HCT116 (cell line): ENCODE measurements around the gene CDK13. TPM values are rescaled to one million over a fixed set of nuclear protein-coding genes. Genes with fewer than 3 reads are reported as not detected.

Source experiments
- ATAC-seq: fragments of 200-7000 bp; cut with Tn5 transposase; 2 replicates; pipeline ENCODE4 v1.9.1; 2020; ENCODE audit warnings: mild to moderate bottlenecking, moderate library complexity
- BruUV-seq: library from RNA; stranded (reverse); fragments of 400-500 nt; replicated peaks from 2 replicates; lab custom pipeline; 2021; lab: Mats Ljungman, UMichigan
- CTCF ChIA-PET: fragments of 300-600 bp; sonication (Branson Sonifier 250); formaldehyde crosslinking; loops from one replicate; lab custom pipeline; 2021; ENCODE audit warnings: antibody characterized with exemption; lab: Charles Lee
- POLR2A ChIA-PET: fragments of 300-600, 350-600 bp; sonication (Branson Sonifier 250); formaldehyde crosslinking; loops from one replicate; lab custom pipeline; 2021; ENCODE audit warnings: antibody characterized with exemption; lab: Charles Lee
- RAD21 ChIA-PET, 2 experiments: fragments of 300-600 bp; sonication (Branson Sonifier 250); formaldehyde crosslinking; loops; one replicate each; lab custom pipeline; 2023; ENCODE audit warnings: low total read pairs in 2 of 2; ENCODE audit not compliant: uncharacterized antibody in 2 of 2, unreplicated experiment in 2 of 2, low non-redundant PET in 1 of 2; lab: Charles Lee
- DNase-seq: peaks from one replicate; pipeline ENCODE4 v3.0.0-alpha.2; 2010; ENCODE audit warnings: low read depth, low spot score
- H2AFZ ChIP-seq: fragments of 200-600 bp; shearing (Covaris generic), sonication (generic); 2 replicates; pipeline ENCODE4 v1.6.1; 2017; ENCODE audit warnings: low read depth, mixed run types, mixed read lengths, antibody characterized with exemption, low read length; ENCODE audit not compliant: poor library complexity, severe bottlenecking
- H3K27ac ChIP-seq: 2 replicates; pipeline ENCODE4 v1.5.1; 2012; ENCODE audit warnings: low read depth, low read length
- H3K27me3 ChIP-seq: fragments of 200-600 bp; sonication (generic); 2 replicates; pipeline ENCODE4 v1.6.1; 2016; ENCODE audit warnings: mixed run types, low read length, mixed read lengths; ENCODE audit not compliant: insufficient read depth
- H3K36me3 ChIP-seq, 2 experiments: fragments of 200-500 bp in 1 of 2; fragments of 200-600 bp in 1 of 2; sonication (Bioruptor generic) in 1 of 2; sonication (generic) in 1 of 2; 2 replicates each; pipeline versions ENCODE4 v1.5.1 to v1.6.1; 2014 to 2016; ENCODE audit warnings: low read length in 2 of 2, inconsistent platforms in 1 of 2, mixed read lengths in 1 of 2, mixed run types in 1 of 2; ENCODE audit not compliant: insufficient read depth in 2 of 2, control insufficient read depth in 1 of 2
- H3K4me1 ChIP-seq, 2 experiments: fragments of 200-600 bp in 1 of 2; sonication (generic) in 1 of 2; 2 replicates each; pipeline versions ENCODE4 v1.5.1 to v1.6.1; 2012 to 2017; ENCODE audit warnings: low read length in 2 of 2, inconsistent platforms in 1 of 2, mild to moderate bottlenecking in 1 of 2, mixed read lengths in 1 of 2, mixed run types in 1 of 2, moderate library complexity in 1 of 2; ENCODE audit not compliant: insufficient read depth in 2 of 2, control insufficient read depth in 1 of 2
- H3K4me2 ChIP-seq: fragments of 200-600 bp; sonication (generic); 2 replicates; pipeline ENCODE4 v1.6.1; 2017; ENCODE audit warnings: mixed run types, low read length, mixed read lengths
- H3K4me3 ChIP-seq, 2 experiments: fragments of 200-600 bp in 1 of 2; sonication (generic) in 1 of 2; replicated peaks in 1 of 2; 2 replicates each; pipeline ENCODE4 v1.5.1; 2011 to 2016; ENCODE audit warnings: low read length in 2 of 2, control low read depth in 1 of 2, low read depth in 1 of 2, mild to moderate bottlenecking in 1 of 2, mixed read lengths in 1 of 2, mixed run types in 1 of 2
- H3K79me2 ChIP-seq: fragments of 200-600 bp; sonication (generic); 2 replicates; pipeline ENCODE4 v1.6.1; 2017; ENCODE audit warnings: mild to moderate bottlenecking, mixed run types, low read length, moderate library complexity, mixed read lengths; ENCODE audit not compliant: insufficient read depth
- H3K9ac ChIP-seq: fragments of 200-600 bp; sonication (generic); 2 replicates; pipeline ENCODE4 v1.6.1; 2016; ENCODE audit warnings: low read length, mixed read lengths
- H3K9me2 ChIP-seq: fragments of 200-600 bp; sonication (generic), shearing (Covaris generic); 2 replicates; pipeline ENCODE4 v1.6.1; 2017; ENCODE audit warnings: mixed run types, mild to moderate bottlenecking, moderate library complexity; ENCODE audit not compliant: insufficient read depth
- H3K9me3 ChIP-seq, 2 experiments: fragments of 200-500 bp in 1 of 2; fragments of 200-600 bp in 1 of 2; sonication (Bioruptor generic) in 1 of 2; sonication (generic) in 1 of 2; 2 replicates each; pipeline ENCODE4 v1.6.1; 2014 to 2017; ENCODE audit warnings: low read length in 2 of 2, mixed read lengths in 2 of 2, inconsistent platforms in 1 of 2, low read depth in 1 of 2, mild to moderate bottlenecking in 1 of 2, mixed run types in 1 of 2, moderate library complexity in 1 of 2; ENCODE audit not compliant: control insufficient read depth in 1 of 2, insufficient read depth in 1 of 2
- H4K20me1 ChIP-seq: fragments of 200-600 bp; sonication (generic), shearing (Covaris generic); 2 replicates; pipeline ENCODE4 v1.6.1; 2017; ENCODE audit warnings: mixed run types, mild to moderate bottlenecking, moderate library complexity; ENCODE audit not compliant: insufficient read depth
- EGR1 ChIP-seq: IDR thresholded peaks from 2 replicates; pipeline ENCODE4 v1.6.1; 2012; ENCODE audit warnings: low read depth
- ELF1 ChIP-seq: IDR thresholded peaks from 2 replicates; pipeline ENCODE4 v1.6.1; 2012; ENCODE audit warnings: low read depth, borderline replicate concordance
- EZH2 ChIP-seq: fragments of 200-600 bp; sonication (generic); IDR thresholded peaks from 2 replicates; pipeline ENCODE4 v1.6.1; 2017; ENCODE audit warnings: antibody characterized with exemption, mixed run types
- EZH2phosphoT487 ChIP-seq: fragments of 200-600 bp; IDR thresholded peaks from 2 replicates; pipeline ENCODE4 v1.6.1; 2018; ENCODE audit warnings: antibody characterized with exemption, borderline replicate concordance
- FOSL1 ChIP-seq: IDR thresholded peaks from 2 replicates; pipeline ENCODE4 v1.6.1; 2012; ENCODE audit warnings: low read depth
- POLR2A ChIP-seq: IDR thresholded peaks from 2 replicates; pipeline ENCODE4 v1.7.0; 2011; ENCODE audit warnings: borderline replicate concordance; ENCODE audit not compliant: insufficient read depth, insufficient read length; ENCODE audit errors: extremely low read depth
- POLR2AphosphoS5 ChIP-seq: IDR thresholded peaks from 2 replicates; pipeline ENCODE4 v1.6.1; 2011; ENCODE audit warnings: mild to moderate bottlenecking, low read depth, low read length, moderate library complexity
- SP1 ChIP-seq: IDR thresholded peaks from 2 replicates; pipeline ENCODE4 v1.6.1; 2012; ENCODE audit warnings: low read depth
- SRF ChIP-seq: IDR thresholded peaks from 2 replicates; pipeline ENCODE4 v1.6.1; 2012; ENCODE audit warnings: low read depth
- ZBTB33 ChIP-seq: IDR thresholded peaks from 2 replicates; pipeline ENCODE4 v1.6.1; 2011; ENCODE audit warnings: mild to moderate bottlenecking, low read length, moderate library complexity; ENCODE audit not compliant: insufficient replicate concordance; ENCODE audit errors: extremely low read depth
- ZNF274 ChIP-seq: fragments of 200-500 bp; sonication (Bioruptor generic); IDR thresholded peaks from 2 replicates; pipeline ENCODE4 v1.6.1; 2014; ENCODE audit warnings: mild to moderate bottlenecking, low read depth, low read length, inconsistent platforms
- intact Hi-C: fragments of 100-400 bp; cut with micrococcal nuclease; formaldehyde crosslinking; loops from 2 replicates; pipeline ENCODE4 v1.10.0; 2022
- total RNA-seq: library from RNA; stranded (reverse); gene quantifications from one replicate; pipeline ENCODE4 v1.2.1, GENCODE V29; 2021; ENCODE audit not compliant: unreplicated experiment
- TF ChIP-seq, protein P1 (sequence below): IDR thresholded peaks from 2 replicates; pipeline ENCODE4 v1.6.1; 2012
- TF ChIP-seq, protein P2 (sequence below), 3 experiments: fragments of 200-600 bp in 1 of 3; sonication (generic) in 1 of 3; IDR thresholded peaks in 2 of 3; conservative IDR thresholded peaks in 1 of 3; 2 replicates each; pipeline ENCODE4 v1.5.1; 2012 to 2017; ENCODE audit warnings: low read depth in 2 of 3, low read length in 2 of 3, antibody characterized with exemption in 1 of 3, borderline replicate concordance in 1 of 3, control low read depth in 1 of 3, mild to moderate bottlenecking in 1 of 3, mixed read lengths in 1 of 3, mixed run types in 1 of 3, moderate library complexity in 1 of 3; ENCODE audit not compliant: insufficient read depth in 1 of 3

Gene CDK13
- total RNA-seq, 1 experiment from 2014 or later, result 28.8 TPM

DNA sequence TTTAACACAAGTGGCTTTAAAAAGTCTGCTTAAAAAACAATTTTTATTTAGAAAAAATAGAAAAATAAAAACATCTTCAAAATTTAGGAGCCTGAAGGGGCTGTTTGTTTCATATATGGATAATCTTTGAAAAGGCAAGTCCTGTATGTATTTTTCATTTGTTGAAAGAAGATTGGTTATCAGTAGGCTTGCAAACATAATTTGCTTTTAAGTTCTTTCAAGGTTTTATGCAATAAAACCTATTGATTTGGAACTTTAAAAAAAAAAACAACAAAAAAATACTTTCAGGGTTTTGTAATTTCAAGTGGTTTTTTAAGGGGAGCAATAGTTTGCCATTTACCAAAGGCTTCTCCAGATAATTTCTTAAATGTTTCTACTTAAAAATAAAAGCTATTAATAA lies 148.8 kb downstream of the CDK13 start:
- Histone ChIP-seq H3K9me2 (no peaks in the 10 kb centered on the region), H3K4me2 (no peak overlapping the region), H4K20me1 (no peaks in the 10 kb centered on the region), H3K27ac (no peak overlapping the region), H3K79me2 (no peaks in the 10 kb centered on the region), H3K27me3 (no peaks in the 10 kb centered on the region), H3K9me3 (no peaks in the 10 kb centered on the region), H3K4me1 (no peaks in the 10 kb centered on the region), H3K4me3 (no peak overlapping the region), H3K36me3 (peaks cover 11 to 15% of the 10 kb centered on the region in 2 experiments; a peak in 3 of 4 replicates), H2AFZ (no peak overlapping the region), H3K9ac (no peak overlapping the region)
- no TSS peak for BruUV-seq
- TF ChIP-seq, protein P1, sequence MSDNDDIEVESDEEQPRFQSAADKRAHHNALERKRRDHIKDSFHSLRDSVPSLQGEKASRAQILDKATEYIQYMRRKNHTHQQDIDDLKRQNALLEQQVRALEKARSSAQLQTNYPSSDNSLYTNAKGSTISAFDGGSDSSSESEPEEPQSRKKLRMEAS, result no peak
- no peak for TF ChIP-seq EZH2phosphoT487
- no peak for TF ChIP-seq SP1
- TF ChIP-seq, protein P2, sequence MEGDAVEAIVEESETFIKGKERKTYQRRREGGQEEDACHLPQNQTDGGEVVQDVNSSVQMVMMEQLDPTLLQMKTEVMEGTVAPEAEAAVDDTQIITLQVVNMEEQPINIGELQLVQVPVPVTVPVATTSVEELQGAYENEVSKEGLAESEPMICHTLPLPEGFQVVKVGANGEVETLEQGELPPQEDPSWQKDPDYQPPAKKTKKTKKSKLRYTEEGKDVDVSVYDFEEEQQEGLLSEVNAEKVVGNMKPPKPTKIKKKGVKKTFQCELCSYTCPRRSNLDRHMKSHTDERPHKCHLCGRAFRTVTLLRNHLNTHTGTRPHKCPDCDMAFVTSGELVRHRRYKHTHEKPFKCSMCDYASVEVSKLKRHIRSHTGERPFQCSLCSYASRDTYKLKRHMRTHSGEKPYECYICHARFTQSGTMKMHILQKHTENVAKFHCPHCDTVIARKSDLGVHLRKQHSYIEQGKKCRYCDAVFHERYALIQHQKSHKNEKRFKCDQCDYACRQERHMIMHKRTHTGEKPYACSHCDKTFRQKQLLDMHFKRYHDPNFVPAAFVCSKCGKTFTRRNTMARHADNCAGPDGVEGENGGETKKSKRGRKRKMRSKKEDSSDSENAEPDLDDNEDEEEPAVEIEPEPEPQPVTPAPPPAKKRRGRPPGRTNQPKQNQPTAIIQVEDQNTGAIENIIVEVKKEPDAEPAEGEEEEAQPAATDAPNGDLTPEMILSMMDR (IDR thresholded peaks at IDR 0.05 in 2 of 3, conservative IDR thresholded peaks at IDR 0.05 in 1 of 3; ENCODE audit: borderline replicate concordance in 1 of 3, insufficient read depth in 1 of 3, low read depth in 2 of 3, low read length in 2 of 3), result no peak
- TF ChIP-seq POLR2AphosphoS5, result no peak
- no peak for TF ChIP-seq ELF1
- no peak for TF ChIP-seq EZH2
- no peak for TF ChIP-seq SRF
- TF ChIP-seq POLR2A, result no peak
- TF ChIP-seq ZBTB33, result no peak
- TF ChIP-seq EGR1, result no peak
- no peak for TF ChIP-seq FOSL1
- no peak for TF ChIP-seq ZNF274
- RAD21 ChIA-PET, result no interaction called here
- intact Hi-C loops, result no loop called here
- CTCF ChIA-PET, result no interaction called here
- POLR2A ChIA-PET, result no interaction called here
- no peak for DNase-seq
- no peak for ATAC-seq
